Measurements from ENCODE around the gene ENTPD1.

GRCh38 chr10:95728526-95728925, 27.4 kb upstream of the ENTPD1 start:
- TF ChIP-seq CTCF (conservative IDR thresholded peaks at IDR 0.05; ENCODE audit: low read depth, low read length) (no peak), EZH2 (IDR thresholded peaks at IDR 0.05; ENCODE audit: borderline replicate concordance, low read depth, low read length, poor library complexity, severe bottlenecking) (no peak)
